GM18526 (cell line): Measurements from ENCODE around the gene RPE.

ENCODE experiments used
- POLR2A ChIP-seq: IDR thresholded peaks from 3 replicates; pipeline ENCODE4 v1.6.1; 2011; ENCODE audit not compliant: insufficient read length; ENCODE audit errors: extremely low read depth

Gene RPE

DNA sequence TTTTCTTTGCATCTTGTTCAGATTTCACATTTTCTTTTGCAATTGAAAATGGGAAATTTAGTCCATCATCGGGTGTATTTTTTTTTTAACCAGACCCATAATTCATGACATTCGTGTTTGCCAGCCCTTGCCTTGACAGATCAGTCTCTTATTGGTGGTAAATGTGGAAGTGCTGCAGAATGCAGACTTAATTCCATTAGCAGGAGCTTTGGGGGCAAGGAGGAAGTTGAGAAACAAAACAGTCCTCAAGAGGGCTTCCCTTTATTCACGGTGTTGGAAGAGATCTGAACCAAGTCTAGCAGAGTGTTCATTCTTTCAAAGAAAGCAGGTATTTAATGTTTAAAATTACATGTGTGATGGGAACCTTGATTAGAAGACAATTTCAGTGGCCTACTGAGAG, 16.6 kb upstream of the RPE start:
- no peak for TF ChIP-seq POLR2A

DNA sequence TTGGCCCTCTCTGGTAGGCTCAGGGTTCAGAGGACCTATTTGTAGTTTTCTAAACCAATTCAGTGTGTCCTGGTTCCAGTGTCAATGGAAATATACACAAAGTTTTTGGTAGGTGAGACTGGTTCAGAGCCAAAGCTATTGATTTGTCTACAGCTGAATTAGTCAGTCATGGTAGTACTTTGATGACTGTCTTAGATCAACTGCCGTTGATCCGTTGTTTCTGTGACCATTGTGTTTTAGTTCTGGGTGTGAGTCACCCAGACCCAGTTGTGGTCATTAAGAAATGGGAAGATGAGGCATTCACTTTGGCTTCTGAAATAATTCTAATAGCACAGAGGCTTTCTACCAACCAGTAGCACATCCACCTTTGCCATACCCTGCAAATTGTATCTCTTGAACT, 16.0 kb upstream of the RPE start:
- no peak for TF ChIP-seq POLR2A

DNA sequence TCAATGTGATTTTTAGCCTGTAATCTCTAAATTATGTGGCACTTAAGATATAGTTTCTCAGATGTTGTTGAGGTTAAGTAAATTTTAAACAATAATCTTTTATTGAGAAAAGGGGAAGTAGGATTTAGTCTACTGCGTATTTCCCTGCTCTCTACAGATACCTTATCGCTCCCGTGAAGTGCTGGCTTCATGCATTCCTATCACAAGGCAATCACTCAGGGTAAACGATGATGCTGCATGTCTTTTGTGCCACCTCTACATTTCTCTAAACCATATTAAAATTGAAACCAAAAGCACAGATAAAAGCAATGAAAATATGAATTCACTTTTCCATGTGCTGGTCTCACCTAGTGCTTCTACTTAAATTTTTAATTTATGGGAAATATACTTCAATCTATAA, 14.4 kb upstream of the RPE start:
- no peak for TF ChIP-seq POLR2A

DNA sequence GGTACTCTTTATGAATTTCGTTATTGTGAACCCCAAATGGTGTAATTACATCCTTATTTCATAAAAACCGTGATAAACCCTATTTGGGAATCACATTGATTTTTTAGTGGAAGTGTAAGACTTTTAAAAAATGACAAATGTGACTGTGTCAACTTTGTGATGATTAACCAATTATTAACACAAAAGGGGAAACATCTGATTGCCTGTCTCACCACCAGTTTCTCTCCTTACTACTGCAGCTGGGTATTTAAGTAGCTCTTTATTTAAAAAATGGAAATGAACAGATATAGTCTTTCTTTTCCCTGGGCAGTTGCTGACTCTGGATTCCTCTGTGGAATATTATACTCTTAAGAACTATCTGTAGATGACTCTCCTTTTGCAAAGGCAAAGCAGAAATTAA, 11.6 kb upstream of the RPE start:
- TF ChIP-seq POLR2A, result no peak

DNA sequence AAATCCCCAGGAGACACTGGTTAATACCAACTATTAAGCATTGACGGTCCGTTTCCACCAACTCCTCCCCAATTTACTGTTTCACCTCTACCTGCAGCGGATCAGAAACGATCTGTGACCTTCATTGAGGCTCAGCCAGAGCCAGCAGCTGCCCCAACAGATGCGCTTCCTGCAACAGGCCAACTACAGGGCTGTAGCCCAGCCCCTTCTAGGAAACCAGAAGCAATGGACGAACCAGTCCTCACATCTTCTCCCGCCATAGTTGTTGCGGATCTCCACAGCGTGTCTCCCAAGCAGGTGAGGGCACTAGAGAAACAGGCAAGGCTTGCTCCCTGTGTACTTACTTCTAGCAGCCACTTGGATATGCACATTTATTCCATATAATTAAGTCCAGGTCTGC, 8.5 kb upstream of the RPE start:
- no peak for TF ChIP-seq POLR2A

DNA sequence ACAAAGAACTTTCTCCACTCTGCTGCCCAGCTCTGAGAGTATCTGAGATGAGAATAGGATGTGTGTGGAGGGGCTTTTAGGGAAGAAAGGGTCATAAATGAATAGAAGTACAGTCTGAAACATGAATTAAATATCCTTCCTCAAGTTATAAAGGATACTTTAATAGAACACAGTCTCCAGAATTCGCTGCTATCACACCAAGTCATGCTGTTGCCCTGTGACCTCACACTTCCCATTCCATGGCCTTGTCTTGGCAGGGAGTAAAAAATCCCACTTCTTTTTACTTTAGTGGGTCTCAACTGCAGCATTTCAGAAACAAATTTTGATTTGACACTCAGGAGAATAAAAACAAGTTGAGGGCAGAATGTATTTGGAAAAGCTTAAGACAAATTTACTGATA, 3.8 kb upstream of the RPE start:
- TF ChIP-seq POLR2A, result no peak

DNA sequence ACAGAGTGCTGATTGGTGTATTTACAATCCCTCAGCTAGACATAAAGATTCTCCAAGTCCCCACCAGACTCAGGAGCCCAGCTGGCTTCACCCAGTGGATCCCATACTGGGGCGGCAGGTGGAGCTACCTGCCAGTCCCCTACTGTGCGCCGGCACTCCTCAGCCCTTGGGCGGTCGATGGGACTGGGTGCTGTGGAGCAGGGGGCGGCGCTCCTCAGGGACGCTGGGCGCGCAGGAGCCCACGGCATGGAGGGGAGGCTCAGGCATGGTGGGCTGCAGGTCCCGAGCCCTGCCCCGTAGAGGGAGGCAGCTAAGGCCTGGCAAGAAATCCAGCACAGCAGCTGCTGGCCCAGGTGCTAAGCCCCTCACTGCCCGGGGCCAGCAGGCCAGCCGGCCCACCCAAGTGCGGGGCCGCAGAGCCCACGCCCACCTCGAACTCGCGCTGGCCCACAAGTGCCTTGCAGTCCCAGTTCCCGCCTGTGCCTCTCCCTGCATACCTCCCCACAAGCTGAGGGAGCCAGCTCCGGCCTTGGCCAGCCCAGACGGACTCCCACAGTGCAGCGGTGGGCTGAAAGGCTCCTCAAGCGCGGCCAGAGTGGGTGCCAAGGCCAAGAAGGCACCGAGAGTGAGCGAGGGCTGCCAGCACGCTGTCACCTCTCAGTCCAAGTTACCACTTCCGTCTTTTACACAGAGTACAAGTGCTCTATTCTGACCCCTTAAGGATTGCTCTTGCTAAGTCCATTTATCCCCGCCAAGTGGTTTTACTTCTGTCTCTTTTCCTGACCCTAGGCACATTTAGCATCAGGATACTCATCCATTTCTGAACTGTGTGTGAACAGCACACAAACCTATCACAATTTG, 1.7 kb upstream of the RPE start:
- TF ChIP-seq POLR2A, result no peak

DNA sequence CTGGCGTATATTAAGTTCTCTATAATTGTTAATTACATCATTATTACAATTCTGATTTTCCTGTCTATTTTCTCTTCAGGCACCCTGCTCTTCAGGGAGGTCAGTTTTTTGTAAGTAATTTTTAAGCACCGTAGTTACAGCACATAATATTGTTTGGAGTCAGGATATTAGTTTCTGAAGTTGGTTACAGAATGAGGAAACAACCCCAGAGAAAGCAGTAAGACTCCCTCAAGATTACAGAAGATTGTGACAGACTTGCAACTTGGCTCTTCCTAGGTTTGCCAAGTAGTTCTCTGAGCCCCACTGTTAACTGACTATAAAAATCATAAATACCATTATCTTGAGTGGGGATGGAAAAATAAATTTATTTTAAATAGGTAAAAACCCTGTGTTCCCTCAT, 921 bp downstream of the RPE start:
- TF ChIP-seq POLR2A, result no peak

DNA sequence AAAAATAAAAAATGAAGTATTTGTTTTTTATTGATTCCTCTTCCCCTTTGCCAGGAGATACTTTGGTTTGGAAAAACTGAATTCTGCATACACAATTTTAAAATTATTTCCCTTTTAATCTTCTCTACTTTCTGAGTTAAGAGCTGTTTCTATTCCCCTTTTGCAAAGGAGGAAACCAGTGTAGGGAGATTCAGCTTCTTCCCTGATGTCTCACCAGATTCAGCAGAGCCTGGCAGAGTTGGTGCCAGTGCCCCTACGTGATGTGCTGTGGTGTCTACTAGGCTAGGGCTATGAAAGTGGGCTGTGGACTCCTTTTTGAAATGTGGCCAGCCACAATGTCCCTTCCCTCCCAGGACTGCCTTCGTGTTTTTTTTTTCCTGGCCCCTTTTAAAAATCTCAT, 2.4 kb downstream of the RPE start:
- TF ChIP-seq POLR2A, result no peak

DNA sequence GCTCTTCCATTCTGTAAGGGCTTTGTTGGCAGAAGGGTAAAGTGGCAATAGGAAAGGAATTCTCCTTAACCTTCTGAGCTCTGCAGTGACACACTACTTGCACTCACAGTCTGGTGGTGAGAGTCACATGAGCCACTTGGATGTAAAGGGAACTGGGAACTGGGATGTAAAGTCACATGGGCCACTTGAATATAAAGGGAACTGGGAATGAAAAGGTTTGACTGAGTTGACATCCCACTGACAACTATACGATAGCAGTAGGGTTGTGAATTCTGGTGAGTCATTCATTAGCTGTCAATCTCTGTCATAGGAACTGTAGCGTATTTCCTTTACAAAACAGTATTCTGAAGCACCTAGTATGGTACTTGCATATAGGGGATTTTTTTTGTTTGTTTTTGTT, 5.5 kb downstream of the RPE start:
- TF ChIP-seq POLR2A, result no peak

DNA sequence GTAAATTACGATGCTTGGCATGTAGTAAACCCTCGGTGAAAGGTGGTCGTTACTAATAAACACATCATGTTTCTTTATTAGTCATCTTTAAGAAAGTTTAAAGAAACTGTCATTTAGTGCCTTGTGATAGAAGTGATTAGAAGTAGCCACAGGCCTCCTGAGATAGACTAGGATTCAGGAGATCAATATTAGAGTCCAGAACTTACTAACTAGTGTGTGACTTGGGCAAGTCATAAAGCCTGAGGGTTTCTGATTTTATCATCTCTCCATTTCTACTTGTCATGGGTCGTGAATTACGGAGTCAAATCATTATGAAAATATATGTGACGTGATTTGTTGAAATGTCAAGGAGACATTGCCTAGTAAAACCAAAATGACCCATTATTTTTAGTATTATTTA, 6.7 kb downstream of the RPE start:
- TF ChIP-seq POLR2A, result no peak

DNA sequence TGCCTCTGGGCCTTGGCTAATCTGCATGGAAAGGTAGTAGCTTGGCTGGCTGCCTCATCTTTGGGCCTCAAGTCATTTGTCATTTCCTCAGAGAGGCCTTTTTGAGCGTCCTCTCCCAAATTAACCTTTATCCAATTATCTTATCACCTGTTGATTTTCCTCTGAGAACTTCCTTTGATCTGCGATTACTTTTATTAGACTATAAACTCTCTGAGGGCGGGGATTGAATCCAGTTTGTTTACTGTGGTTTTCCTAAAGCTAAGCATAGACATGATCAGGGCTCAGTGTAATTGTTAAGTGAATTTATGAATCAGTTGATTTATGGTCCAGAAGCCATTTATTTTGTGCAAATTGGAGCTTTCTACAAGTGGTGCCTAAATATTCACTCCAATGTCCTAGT, 7.5 kb downstream of the RPE start:
- no peak for TF ChIP-seq POLR2A

DNA sequence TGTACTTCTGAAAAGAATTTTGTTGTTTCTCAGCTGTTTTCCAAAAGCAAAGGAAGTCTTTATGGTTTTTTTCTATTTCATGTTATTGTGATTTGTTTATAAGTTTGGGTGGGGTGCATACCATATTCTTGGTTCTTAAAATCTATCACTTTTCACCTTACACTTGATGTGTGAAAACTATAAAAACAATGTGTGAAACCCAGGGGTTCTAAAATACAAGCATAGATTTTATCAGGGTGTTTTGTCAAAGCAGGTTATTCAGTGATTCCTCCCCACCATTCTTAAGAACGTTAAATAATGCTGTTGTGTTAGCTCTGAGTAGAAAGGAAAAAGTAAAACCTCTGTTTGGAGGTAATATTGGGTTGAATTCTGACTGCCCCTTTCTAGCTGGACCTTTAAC, 17.7 kb downstream of the RPE start:
- TF ChIP-seq POLR2A, result no peak

DNA sequence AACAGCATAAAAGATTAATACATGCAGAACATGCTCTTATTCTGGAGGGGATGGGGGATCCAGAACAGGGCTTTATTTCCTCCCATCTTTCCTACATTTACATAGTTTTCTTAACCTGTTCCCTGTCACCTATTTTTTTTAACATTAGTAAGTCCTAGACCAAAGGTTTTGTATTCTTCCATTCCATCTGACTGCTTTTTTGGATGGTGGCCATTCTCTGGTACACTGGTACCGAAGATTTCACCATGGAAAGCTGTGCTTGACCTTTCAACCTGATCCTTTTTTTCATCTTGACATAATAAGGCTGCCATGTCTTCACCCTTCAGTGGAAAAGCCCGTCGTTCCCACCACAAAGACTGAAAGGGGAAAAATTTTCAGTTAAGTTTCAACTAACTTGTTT, 20.4 kb downstream of the RPE start:
- TF ChIP-seq POLR2A, result no peak

DNA sequence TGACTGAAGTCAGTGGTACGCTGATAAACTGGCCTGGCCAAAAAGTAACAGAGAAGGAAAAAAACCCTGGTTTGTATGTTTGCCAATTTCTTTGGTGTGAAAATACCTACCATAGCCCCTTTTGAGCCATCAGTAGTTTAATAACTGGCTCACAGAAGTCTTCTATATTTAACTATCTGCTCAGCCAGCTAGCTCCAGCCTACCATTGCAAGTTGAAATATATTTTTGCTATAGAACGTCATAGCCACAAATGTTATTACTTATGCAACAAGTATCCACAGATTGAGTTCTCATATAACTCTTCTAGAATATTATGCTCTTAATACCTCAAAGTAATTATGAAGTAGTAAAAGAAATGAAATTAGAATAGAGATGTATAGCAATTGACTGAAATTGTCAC, 25.2 kb downstream of the RPE start:
- TF ChIP-seq POLR2A, result no peak

DNA sequence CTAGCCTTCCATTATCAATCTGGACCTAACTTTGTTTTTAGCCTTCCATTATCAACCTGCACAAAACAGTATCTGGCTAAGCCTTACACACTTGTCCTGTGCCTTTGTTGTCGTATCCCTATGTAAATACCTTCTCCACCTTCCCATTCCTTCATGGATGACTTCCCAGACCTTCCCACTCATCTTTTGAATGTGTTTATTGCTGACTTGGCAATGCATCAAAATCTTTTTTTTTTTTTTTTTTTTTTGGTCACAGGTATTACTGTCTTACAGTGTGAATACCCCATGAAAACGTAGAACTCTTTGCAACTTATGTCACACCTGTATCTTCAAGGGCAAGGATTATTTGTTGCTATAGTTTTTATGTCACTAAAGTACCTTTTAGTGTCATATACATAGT, 25.7 kb downstream of the RPE start:
- no peak for TF ChIP-seq POLR2A

DNA sequence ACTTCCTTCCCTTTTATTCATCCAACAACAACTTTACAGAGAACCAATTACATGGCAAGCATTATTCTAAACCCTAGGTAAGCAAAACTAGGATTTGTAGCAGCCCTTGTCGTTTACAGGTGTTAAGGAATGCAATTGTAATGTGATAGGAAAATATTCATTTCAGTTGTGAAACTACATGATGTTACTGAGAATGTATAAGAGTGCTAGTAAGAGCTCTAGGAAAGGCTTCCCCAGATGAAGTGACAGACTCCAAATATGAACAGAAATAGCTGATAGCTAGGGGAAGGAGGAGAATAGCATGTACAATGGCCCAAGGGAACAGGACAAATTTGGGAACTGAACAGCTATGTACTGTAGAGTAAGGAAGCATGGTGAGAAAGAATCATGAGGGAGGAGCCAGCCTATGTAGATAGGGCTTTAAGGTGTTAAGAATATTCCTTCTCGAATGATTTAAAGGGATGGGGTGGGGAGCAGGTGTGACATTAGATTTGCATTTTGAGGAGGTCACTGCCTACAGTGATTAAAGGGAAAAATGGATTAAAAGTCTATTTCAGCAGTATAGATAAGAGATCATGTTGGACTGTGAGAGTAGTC, 31.7 kb downstream of the RPE start:
- no peak for TF ChIP-seq POLR2A
